Stimulated activated CD8-positive, alpha-beta memory T cell treated with anti-CD3 and anti-CD28 coated beads, Interleukin-7, amount 100 ng/mL, for 1 hour (primary cell): Measurements from ENCODE around the gene DNAL1.
"Not testable (repeated sequence)": the region's sequence is repeated elsewhere in the genome, so short reads cannot be mapped to it uniquely, and the experiment has no call there.

Experiments
- DNase-seq, 2 donors: peaks; one replicate each; pipeline ENCODE4 v3.0.0-alpha.2; 2020; ENCODE audit warnings: low read depth in 2 of 2

Gene DNAL1, protein sequence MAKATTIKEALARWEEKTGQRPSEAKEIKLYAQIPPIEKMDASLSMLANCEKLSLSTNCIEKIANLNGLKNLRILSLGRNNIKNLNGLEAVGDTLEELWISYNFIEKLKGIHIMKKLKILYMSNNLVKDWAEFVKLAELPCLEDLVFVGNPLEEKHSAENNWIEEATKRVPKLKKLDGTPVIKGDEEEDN

DNA sequence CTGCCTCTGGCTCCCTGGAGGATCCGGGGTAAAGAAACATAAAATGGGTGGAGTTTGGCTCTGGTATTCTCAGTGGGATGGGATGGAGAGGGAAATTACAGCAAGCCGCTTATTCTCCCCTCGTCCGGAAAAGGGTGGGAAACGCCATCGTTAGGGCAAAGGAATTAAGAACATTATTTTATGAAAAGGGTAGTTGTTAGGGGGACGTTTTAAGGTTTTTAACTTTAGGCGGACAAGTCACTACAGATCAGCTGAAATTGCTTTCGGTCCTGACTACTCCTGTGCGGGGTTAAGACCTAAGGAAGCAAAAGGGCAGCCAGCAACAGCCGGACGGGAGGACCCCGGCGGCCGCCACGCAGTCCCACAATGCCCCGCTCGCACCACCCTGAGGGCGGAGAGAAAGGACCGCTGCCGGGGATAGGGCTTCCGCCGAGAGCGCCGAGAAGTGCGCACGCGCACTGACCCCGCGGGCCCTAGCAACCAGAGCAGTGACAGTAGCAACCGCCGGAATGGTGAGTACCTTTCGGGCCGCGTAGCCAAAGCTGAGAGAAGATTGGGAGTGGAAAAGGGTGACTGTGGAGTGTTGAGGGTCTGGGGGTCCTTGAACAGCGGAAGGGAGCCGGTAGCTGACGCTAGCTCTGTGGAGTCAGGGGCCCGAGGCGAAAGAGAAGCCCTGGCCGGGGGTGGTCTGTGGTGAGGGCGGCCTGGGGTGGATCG, at the start of gene DNAL1:
Gene DNAL1 (plus strand): TSS at position 456 of the 717 bp plus-strand sequence. CDS start 54 bp downstream, at position 510.
- DNase-seq: peak; percentile 80 to 85

- no peak for DNase-seq
These were observed 45.3 kb upstream of the DNAL1 start for GRCh38 chr14:73599499-73599898.

DNA sequence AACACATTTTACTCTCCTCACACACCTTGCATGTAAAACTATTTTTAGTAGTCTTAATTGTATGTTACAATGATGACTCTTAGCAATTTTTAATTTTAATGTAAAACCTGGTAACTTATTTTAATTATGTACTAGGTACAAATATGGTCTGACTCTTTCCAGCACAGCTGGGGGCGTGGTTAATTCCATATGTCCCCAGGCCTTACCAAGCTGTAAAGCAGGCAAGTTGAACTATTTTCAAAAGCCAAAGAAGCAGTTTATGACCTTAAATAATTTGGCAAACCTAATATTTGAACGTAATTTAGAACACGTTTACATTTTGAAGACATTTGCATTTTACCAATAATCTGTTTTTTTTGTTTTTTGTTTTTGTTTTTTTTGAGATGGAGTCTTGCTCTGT, 41.8 kb upstream of the DNAL1 start:
- DNase-seq: no peak

GRCh38 chr14:73606271-73606670, 38.5 kb upstream of the DNAL1 start:
- no peak for DNase-seq

GRCh38 chr14:73607241-73607640, 37.5 kb upstream of the DNAL1 start:
- DNase-seq: no peak

GRCh38 chr14:73610687-73611086, 34.1 kb upstream of the DNAL1 start:
- no peak for DNase-seq

GRCh38 chr14:73612339-73613045, 32.3 kb upstream of the DNAL1 start, which contains the start of gene ACOT6:
ACOT6 (plus strand) TSS chr14:73612517; CDS start chr14:73612572, 55 bp downstream.
- DNase-seq: peak; percentile 27 to 29

GRCh38 chr14:73613046-73613383, 31.8 kb upstream of the DNAL1 start:
- no peak for DNase-seq

- no peak for DNase-seq
These were observed 31.3 kb upstream of the DNAL1 start for GRCh38 chr14:73613419-73613963.

DNA sequence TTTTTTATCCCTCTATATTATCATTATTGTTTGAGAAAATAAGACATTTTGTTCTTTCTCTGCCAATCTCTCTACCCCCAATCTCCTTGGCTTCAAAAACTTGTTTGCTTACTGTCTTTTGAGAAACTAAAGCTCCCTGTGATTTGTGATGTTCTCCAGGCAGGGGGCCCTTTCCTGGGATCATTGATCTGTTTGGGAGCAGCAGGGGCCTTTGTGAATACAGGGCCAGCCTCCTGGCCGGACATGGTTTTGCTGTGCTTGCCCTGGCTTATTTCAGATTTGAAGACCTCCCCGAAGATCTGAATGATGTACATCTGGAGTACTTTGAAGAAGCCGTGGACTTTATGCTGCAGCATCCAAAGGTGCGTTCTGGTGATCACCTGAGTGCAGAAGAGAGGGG, 28.0 kb upstream of the DNAL1 start:
- no peak for DNase-seq

GRCh38 chr14:73619524-73619923, 25.3 kb upstream of the DNAL1 start:
- no peak for DNase-seq

DNA sequence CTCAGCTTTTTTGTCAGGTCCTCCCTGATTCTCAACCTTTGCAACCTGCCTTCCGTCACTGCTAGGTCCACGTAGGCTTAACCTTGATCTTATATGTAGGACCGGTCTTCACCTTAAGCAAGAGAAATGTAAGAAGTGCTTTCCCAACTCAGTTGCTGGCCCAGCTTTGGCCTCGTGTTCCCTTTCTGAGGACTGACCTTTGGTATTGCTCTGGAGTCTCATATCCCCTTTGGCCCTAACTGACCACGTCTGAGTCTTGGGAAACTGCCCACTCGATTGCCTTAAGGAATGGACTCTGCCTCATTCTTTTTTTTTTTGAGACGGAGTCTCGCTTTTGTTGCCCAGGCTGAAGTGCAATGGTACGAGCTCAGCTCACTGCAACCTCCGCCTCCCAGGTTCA, 24.5 kb upstream of the DNAL1 start:
- no peak for DNase-seq

DNA sequence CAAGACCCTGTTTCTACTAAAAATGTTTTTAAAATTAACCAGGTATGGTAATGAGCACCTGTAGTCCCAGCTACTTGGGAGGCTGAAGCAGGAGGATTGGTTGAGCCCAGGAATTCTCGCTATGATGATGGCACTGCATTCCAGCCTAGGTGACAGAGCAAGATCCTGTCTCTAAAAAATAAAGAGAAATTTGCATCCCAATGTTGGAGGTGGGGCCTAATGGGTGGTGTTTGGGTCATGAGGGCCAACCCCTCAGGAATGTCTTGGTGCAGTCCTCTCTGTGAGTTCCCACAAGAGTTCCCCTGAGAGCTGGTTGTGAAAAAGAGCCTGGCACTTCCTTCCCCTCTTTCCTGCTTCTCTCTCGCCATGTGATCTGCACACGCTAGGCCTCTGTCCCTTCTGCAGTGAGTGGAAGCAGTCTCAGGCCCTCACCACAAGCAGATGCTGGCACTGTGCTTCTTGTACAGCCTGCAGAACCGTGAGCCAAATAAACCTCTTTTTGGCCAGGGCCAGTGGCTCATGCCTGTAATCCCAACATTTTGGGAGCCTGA, 21.2 kb upstream of the DNAL1 start:
- DNase-seq: no peak

- no peak for DNase-seq
These were observed 19.1 kb upstream of the DNAL1 start for GRCh38 chr14:73625706-73626105.

GRCh38 chr14:73627151-73627558, 17.6 kb upstream of the DNAL1 start:
- DNase-seq: no peak

DNA sequence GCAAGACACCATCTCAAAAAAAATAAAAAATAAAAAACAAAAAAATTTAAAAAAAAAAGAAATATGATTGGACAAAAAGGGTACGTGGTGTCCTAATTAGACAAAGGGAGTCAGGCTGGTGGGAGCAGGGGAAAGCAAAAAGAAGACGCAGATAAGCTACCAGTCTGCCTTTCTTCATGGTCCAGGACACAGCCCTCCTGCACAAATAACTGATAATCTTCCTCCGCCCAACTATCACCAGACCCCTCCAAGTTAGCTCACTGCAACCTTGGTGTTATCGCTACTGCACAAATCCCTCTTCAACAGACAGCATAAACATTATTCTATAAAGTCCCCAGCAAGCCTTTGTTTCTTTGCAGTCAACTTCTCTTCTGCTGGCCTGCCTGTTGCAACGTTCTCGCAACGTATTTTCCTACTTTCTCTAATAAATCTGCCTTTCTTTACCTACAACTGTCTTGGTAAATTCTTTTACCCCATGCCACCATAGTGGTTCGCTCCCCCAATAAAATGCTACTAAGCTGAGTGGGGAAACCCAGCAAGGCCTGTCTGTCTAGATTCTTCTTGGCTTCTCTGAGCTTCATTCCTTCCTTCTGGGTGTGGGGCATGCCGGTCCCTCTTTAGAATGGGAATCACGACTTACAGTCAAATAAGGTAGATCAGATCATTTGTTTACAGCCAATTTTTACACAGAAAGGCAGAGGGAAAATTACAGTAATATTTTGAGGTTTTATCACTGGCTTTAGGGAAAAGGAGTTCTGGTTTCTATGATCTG, 14.6 kb upstream of the DNAL1 start:
- DNase-seq: no peak

DNA sequence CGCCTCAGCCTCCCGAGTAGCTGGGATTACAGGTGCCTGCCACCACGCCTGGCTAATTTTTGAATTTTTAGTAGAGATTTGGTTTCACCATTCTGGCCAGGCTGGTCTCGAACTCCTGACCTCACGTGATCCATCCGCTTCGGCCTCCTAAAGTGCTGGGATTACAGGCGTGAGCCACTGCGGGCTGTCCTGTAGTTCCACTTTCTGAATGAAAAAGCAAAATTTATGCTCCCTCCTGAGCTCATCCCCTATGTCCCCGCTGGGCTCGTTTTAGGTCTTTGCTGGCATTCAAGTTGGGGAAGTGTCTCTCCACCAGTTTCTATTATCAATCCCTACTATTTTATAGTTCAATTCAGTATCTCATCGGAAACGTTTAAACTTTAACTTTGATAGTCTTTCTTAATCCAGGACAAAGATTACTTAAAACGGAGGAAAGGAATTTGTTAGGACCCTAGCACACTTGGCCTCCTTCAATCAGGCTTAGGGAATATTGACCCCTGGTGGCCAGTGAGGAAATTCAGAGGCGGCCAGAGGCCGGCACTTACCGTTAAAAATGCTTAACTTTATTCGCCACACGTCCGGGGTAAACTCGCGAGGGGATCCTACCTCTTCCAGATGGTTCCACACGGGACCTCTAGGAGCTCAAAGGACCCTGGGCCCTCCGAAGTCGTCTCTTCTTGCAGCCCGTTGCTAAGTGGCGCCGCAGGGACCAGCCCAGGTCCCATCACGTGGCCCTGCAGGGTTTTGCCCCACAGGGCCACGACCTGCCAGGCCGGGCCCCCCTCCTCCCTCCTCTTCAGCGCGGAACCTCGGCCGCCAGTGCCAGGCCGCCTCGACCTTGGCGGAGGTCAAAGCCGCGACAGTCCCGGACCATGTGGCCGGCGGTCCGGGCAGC, 11.4 kb upstream of the DNAL1 start:
- peak; percentile 23 to 25 for DNase-seq

GRCh38 chr14:73634011-73634833, 10.6 kb upstream of the DNAL1 start:
- no peak for DNase-seq

GRCh38 chr14:73636355-73636754, 8.4 kb upstream of the DNAL1 start:
- DNase-seq: not testable (repeated sequence)

GRCh38 chr14:73637830-73638229, 7.0 kb upstream of the DNAL1 start:
- DNase-seq: no peak
